Activated CD8-positive, alpha-beta memory T cell treated with anti-CD3 and anti-CD28 coated beads for 24 hours (primary cell): ENCODE results near the gene TMBIM4.
"Not testable (repeated sequence)": the region's sequence is repeated elsewhere in the genome, so short reads cannot be mapped to it uniquely, and the experiment has no call there.

ENCODE experiments used
- DNase-seq: peaks from one replicate; pipeline ENCODE4 v3.0.0-alpha.2; 2020

Gene TMBIM4

DNA sequence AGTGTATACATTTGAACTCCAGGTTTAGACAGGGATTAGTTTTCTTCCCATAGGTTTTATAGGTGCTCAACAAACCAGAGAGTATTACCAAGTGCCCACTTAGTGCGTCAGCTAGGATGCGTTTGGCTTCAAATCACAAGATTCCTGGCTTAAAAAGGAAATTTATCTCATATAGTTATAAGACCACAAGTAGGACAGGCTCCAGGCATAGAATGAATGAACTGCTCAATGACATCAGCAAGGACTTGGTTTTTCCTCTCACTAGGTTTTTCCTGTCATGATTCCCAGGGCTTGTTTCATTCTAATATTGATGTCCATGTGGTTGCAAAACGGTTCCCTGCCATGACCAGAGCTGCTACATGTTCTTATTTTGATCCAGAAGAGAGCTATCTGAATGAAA, 13.2 kb upstream of the TMBIM4 start:
- DNase-seq: no peak

DNA sequence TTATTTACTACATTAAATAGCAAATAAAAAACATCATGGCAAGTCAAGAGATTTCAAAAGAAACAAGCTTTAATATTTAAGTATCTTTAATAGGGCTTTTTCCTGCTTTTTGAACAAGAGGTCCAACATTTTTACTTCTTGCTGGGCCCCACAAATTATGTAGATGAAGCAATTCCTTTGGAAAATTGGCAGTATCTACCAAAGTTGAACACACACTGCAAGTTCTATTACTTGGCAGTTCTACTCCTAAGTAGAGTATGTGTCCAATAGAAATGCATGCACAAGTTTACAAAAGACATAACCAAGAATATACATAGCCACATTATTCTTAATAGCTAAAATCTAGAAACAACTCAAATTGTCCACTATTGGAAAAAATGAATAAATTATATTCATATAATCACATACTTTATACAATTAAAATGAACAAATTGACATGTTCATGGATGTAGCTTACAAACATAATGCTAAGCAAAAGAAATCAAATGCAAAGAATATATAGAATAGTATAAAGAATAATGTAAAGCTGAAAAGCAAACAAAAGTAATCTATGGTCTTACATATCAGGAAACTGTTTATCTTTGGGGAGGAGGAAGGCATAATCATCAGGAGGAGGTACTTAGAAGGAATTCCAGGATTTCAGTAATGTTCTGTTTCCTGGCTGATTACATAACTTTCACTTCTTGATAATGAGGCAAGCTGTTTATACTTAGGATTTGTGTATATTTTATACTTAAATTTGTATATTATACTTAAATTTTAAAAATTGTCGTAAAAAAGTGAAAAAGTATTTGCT, 6.5 kb upstream of the TMBIM4 start:
- no peak for DNase-seq

DNA sequence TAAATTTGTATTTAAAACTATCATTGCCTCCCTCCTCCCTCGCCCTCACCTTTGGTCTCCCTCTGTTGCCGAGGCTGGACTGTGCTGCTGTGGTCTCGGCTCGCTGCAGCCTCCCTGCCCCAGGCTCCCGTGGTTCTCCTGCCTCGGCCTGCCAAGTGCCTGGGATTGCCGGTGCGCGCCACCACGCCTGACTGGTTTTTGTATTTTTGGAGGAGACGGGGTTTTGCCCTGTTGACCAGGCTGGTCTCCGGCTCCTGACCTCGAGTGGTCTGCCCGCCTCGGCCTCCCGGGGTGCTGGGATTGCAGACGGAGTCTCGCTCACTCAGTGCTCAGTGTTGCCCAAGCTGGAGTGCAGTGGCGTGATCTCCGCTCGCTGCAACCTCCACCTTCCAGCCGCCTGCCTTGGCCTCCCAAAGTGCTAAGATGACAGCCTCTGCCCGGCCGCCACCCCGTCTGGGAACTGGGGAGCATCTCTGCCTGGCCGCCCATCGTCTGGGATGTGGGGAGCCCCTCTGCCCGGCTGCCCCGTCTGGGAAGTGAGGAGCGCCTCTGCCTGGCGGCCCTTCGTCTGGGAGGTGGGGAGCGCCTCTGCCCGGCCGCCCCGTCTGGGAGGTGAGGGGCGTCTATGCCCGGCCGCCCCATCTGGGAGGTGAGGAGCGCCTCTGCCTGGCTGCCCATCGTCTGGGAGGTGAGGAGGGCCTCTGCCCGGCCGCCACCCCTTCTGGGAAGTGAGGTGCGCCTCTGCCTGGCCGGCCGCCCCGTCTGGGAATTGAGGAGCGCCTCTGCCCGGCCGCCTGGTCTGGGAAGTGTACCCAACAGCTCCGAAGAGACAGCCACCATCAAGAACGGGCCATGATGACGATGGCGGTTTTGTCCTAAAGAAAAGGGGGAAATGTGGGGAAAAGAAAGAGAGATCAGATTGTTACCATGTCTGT, 4.9 kb upstream of the TMBIM4 start:
- not testable (repeated sequence) for DNase-seq

DNA sequence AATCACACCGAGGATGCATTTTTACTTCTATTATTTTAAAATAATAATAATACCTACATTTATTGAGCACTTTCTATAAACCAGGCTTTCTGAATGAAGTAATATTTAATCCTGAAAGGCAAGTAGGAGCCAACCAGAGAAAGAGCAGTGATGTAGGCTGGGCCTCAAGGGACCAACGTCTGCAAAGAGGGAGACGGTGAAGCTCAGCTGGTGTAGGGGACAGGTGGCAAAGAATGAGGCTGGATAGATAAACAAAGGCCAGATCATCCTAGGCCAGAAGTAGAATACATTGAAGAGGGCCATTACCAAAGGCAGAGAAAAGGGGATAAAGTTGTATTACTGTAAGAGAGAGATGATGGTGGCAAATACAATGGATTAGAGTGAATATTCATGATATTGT, 810 bp upstream of the TMBIM4 start:
- no peak for DNase-seq

DNA sequence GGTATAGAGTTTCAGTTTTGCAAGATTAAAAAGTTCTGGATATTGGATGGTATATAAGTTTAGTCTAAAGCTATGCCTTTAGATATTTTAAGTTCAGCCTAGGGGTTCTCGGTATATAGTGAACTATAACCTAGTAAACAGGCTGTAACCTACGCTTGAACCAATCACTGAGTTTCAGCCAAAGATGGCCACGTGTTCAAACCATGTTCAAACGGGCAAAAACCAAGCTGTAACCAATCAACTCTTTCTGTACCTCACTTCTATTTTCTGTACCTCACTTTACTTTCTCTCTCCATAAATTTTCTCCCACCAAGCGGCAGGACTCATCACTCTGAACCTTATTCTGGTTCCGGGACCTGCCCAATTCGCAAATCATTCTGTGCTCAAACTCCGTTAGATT, 1.4 kb downstream of the TMBIM4 start:
- no peak for DNase-seq

DNA sequence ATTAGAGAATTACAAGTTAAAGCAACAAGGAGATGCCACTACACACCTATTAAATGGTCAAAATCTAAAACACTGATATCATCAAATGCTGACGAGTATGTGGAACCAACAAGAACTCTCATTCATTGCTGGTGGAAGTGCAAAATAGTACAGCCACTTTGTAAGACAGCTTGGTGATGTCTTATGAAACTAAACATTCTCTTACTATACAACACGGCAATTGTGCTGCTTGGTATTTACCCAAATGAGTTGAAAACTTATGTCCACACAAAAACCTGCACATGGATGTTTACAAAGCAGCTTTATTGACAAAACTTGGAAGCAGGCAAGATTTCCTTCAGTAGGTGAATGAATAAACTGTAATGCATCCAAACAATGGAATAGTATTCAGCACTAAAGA, 3.2 kb downstream of the TMBIM4 start:
- no peak for DNase-seq

DNA sequence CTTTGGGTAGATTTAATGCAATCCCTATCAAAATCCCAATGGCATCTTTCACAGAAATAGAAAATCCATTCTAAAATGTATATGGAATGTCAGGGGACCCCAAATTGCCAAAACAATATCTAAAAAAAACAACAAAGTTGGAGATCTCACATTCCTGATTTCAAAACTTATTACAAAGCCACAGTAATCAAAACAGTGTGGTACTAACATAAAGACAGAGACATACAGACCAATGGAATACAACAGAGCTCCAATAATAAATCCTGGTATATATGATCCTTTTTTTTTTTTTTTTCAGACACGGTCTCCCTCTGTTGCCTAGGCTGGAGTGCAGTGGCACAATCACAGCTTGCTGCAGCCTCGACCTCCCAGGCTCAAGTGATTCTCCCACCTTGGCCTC, 4.7 kb downstream of the TMBIM4 start:
- DNase-seq: no peak

DNA sequence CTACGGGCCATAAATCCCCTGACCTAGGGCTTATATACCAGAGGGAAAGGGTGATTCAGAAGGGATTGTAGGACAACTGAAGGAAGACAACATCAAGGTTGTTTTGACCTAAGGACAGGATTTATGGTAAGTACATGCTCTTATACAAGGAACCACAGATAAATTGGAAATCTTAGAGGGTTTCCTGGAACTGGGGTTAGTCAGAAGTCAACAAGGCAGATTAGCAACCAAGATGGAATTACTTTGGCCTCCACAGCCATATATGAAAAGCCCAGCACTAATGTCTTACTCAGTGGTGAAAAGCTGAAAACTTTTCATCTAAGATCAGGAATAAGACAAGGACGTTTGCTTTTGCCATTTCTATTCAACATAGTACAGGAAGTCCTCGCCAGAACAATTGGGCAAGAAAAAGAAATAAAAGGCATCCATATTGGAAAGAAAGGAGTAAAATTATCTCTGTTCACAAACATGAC, 5.4 kb downstream of the TMBIM4 start:
- no peak for DNase-seq

DNA sequence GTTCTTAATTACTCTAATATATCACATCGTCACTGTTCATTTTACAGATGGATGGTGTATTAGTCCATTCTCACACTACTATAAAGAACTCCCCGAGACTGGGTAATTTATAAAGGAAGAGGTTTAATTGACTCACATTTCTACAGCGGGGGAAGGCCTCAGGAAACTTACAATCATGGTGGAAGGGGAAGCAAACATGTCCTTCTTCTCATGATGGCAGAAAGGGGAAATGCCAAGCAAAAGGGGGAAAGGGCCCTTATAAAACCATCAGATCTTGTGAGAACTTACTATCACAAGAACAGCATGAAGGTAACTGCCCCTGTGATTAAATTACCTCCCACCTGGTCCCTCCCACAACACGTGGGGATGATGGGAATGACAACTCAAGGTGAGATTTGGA, 6.5 kb downstream of the TMBIM4 start:
- DNase-seq: no peak

DNA sequence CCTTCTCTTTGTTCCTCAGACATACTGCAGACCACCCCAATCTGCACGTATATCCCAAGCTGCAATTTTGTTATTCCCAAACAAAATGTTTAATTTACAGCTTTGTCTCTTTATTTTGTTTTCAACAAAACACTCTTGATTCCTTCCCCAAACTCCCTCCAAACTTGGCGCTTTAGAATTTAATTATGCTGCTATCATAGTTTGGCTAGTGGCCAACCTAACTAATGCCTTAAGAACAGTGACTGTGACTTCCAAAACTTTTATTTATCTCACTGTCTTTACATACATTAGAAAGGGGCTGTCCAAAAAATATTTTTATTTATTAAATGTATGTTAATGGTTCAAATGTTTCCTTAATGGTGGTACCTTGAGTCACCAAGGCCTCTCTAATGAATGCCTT, 7.1 kb downstream of the TMBIM4 start:
- DNase-seq: no peak

DNA sequence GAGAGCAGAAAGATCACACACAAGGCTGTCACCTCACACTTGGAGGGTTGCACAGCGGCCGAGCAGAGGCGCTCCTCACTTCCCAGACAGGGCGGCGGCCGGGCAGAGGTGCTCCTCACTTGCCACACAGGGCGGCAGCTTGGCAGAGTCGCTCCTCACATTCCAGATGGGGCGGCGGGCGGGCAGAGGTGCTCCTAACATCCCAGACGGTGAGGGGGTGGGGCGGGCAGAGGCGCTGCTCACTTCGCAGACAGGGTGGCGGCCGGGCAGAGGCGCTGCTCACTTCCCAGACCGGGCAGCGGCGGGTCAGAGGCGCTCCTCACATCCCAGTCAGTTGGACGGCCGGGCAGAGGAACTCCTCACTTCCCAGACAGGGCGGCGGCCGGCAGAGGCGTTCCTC, 9.1 kb downstream of the TMBIM4 start:
- no peak for DNase-seq

DNA sequence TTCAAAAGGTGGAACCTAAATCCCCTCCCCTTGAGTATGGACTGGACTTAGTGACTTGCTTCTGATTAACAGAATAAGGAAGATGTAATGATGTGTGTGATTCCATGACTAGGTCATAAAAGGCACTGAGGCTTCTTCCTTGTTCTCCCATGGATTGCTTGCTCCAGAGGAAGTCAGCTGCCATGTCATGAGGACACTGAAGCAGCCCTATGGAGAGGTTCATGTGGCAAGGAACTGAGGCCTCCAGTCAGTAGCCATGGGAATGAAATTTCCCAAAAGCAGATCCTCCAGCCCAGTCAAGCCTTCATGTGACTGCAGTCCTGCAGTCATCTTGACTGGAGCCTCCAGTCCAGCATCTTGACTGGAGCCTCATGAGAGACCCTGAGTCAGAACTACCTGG, 10.7 kb downstream of the TMBIM4 start:
- no peak for DNase-seq

DNA sequence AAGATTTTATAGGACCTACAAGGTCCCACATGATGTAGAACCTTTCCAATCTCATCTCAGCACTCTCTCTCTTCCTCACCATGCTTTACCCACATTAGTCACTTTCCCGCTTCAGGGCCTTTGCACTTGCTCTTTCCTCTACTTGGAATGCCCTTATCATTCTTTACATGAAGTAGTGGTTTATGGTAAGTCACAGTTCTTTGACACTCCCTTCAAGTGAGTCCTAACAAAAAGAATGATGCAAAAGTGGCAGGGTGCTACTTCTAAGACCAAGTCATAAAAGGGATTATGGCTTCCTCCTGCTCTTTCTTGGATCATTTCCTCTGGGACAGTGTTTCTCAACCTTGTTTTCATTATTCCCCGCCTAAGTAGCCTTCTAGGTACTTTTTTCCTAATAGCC, 13.1 kb downstream of the TMBIM4 start:
- no peak for DNase-seq

DNA sequence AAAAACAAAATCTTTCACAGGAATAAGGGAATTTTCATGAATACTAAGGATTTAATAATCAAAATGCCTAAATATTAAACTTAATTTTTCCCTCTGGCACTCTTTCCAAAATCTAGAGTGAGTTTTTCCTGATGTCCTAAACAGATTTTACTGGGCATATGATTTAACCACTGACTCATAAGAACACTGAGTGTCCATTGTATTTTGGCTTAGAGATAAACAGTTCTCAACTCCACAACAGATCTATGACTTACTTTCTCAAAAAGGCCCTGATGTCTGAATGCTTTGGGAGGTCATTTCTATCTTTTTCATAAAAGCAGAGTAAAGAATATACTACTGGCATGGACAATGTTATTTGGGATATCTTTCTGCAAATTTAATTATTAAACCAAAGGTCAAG, 15.0 kb downstream of the TMBIM4 start:
- no peak for DNase-seq

DNA sequence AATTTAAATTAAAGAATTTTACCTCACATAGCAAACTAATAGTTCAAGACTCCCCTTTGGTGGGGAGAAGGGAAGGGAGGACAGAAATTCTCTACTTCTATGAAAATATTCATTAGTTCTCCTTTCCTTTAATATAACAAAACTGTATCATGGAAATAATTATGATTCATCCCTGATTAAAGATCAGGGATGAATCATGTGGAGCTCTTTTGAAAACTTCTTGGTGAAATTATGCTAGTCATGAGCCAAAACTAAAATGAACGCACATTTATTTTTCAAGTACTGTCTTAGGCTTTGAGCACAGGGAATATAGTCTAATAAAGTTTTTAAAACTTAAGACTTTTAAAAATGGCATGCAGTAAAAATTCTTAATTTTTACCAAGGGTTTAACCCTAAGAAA, 17.1 kb downstream of the TMBIM4 start:
- no peak for DNase-seq

DNA sequence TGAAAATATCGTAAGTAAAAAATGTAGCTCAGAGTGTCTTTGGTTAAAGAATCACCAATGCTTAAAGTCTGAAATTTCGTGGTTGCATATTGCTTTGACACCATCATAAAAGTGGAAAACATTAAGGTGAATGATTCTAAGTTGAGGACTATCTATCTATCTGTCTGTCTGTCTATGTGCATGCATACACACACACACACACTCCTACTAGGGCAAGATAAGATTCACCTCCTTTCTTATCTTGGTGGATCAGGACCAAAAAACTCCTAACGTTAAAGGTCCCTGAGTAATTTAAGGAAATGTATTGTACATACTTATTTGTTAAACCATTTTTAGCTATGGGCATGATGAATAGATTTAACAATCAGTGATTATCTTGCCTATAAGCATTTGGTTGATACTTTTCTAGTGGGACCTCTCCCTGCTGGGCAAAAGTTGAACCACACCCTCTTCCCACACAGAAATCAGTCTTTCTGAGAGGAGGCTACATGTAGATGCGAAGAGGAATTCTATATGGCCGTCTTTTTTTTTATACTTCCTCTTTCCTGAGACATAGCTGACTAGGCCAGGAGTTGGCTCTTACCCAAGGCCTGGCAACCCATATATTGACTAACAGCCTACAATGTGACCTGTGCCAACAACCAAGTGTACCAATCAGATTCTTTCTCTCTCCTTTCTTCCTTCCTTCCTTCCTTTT, 19.9 kb downstream of the TMBIM4 start:
- DNase-seq: no peak

DNA sequence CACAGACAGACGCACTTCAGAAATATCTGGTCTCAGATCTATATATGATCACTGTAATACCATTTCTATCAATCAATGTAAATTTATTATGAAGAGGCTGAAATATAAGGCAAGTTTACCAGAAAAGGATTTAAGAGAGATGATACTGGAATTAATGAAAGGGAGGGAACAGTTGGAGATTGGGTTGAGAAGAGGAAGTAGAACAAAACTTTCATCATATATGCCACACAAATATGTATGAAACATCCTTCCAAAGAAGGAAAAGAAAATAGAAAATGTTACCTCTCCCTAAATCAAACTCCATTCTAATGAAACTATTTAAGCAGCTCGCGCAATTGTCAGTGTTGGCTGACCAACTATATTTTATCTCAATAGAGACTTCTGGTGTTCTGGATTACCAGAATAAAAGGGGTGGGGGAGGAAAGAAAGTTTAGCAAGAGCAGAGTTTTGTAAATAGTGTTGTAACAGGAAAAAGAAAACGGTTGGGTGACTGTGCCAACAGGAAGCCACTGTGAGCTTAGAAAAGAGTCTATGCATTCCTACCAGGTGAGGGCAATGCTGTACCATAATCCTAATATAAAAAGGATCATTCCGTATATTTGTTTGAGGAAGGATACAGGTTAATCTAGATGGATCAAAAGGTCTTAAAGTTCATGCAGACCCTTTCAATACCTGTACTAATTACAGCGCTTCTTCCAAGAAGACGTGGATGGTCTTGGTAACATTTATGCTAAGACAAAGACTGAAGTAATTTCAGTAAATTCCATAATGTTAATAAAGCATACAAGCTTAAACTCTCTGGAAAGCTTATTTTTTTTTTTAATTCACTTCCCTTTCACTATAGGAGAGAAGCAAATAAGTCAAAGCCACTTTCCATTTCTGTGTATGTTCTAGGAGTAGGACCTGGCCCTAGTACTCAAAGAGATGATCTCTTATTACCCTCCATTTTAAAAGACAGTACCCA, 24.7 kb downstream of the TMBIM4 start:
- no peak for DNase-seq

DNA sequence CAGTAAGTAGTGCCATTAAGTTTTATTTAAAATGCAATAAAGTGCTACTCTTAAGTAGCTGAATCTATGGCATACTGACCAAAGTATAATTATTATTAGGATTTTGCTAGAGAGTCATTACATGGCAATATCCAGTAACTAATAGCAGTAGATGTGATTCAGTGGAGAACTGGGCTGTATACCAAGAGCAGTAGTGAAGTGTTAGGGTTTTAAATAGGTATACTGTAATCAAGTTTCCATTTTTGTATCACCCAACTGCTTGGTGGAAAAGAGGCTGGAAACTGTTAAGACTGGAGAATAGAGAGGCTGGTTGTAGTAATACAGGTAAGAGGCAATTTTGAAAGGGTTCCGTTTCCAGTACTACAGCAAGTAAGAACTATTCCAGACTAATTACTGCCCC, 25.9 kb downstream of the TMBIM4 start:
- no peak for DNase-seq

DNA sequence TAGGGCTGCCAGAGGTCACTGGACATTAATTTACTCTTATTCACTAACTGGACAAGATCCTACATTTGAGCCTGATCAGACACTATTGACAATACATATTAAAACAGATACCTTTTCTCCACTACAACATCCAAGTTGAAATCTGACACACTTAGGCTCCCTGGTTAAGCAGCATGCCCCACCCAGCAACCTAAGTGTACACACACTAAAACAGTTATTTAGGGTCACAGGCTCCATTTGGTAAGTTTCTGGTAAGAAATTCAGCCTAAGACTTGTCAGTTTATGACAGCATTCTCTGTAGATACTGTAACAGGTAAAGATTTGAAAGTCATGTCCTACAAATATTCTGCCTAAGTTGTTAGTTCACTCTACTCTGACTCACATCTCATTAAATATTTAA, 27.0 kb downstream of the TMBIM4 start:
- DNase-seq: no peak

DNA sequence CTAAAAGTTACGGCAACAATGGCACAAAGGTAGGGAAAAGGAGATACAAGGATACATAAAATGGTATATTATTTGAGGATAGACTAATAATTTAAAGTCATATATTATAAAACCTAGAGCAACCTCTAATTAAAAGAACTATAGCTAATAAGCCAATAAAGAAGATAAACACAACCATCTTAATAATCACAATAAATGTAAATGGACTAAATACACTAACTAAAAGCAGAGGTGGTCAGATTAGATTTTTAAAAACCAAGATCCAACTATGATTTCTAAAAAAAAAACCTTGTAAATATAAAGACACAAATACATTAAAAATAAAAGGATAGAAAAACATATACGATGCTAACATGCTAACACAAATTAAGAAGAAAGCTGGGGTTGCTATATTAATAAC, 28.5 kb downstream of the TMBIM4 start:
- DNase-seq: no peak

DNA sequence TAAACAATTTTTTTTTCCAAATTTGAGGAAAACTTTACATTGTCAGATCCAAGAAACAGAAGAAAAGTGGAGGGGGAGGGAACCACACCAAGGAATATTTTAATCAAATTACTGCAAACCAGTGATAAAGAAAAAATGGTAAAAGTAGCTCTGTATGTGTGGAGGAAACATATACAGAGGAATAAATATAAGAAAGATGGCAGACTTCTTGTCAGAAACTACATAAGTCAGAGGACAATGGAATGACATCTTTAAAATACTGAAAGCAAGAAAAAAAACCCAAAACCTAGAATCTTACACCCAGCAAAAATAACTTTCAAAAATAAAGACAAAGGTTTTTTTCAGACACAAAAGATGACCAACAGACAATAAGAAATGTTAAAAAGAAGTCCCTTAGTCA, 29.1 kb downstream of the TMBIM4 start:
- no peak for DNase-seq

DNA sequence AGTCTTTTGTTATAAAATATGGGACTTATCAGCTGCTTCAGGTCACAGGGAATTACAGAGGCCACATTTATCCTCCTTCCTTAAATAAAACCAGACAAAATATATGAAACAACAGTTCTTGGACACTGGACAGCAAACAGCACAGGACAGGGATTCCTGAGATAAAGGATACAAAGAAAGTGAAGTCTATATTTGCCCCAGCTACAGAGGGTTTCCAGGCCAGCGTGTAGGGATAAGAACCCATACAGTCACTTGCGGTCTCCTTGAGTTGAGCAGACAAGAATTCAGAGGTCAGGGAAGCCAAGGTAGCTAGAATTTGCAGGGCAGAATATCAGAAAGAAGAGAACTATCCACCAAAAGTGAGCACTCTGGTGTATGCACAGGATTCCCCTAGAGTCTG, 30.5 kb downstream of the TMBIM4 start:
- no peak for DNase-seq
